Measurements from ENCODE around the gene TMEM18. TPM values are rescaled to one million over a fixed set of nuclear protein-coding genes. Genes with fewer than 3 reads are reported as not detected.
"Not testable (repeated sequence)": the region's sequence is repeated elsewhere in the genome, so short reads cannot be mapped to it uniquely, and the experiment has no call there.

Gene TMEM18
- total RNA-seq, 1 donor from 2014 or later: 23.3 TPM

- peak; percentile 60 for TF ChIP-seq CTCF (IDR thresholded peaks at IDR 0.05)
- Histone ChIP-seq H3K36me3 (no peaks in the 10 kb centered on the region), H3K27ac (no peak overlapping the region), H3K4me3 (no peak overlapping the region), H3K9me3 (no peaks in the 10 kb centered on the region), H3K27me3 (ENCODE audit: low read depth) (peaks cover 8% of the 10 kb centered on the region), H3K4me1 (no peaks in the 10 kb centered on the region)
- intact Hi-C loops (cut with DNase I): no loop called here
- DNase-seq (no peak), ATAC-seq (peak; percentile 66 to 78)
These were observed 37.0 kb upstream of the TMEM18 start for GRCh38 chr2:714005-714741.

GRCh38 chr2:710867-711665 lies 33.9 kb upstream of the TMEM18 start:
- no peaks in the 10 kb centered on the region for H3K4me1 ChIP-seq
- intact Hi-C loops (cut with DNase I): no loop called here
- DNase-seq (no peak), ATAC-seq (no peak)
- H3K27me3 ChIP-seq (ENCODE audit: low read depth): peaks cover 8% of the 10 kb centered on the region
- TF ChIP-seq CTCF (IDR thresholded peaks at IDR 0.05): no peak
- no peak overlapping the region for H3K27ac ChIP-seq
- no peak overlapping the region for H3K4me3 ChIP-seq
- no peaks in the 10 kb centered on the region for H3K36me3 ChIP-seq
- no peaks in the 10 kb centered on the region for H3K9me3 ChIP-seq

- no peak for TF ChIP-seq CTCF (IDR thresholded peaks at IDR 0.05)
- Histone ChIP-seq H3K4me3 (no peak overlapping the region), H3K36me3 (no peaks in the 10 kb centered on the region), H3K27me3 (ENCODE audit: low read depth) (peaks cover 8% of the 10 kb centered on the region), H3K4me1 (no peaks in the 10 kb centered on the region), H3K27ac (no peak overlapping the region), H3K9me3 (no peaks in the 10 kb centered on the region)
- intact Hi-C loops (cut with DNase I): no loop called here
- DNase-seq (no peak), ATAC-seq (no peak)
These were observed 32.0 kb upstream of the TMEM18 start for GRCh38 chr2:709138-709765.

- no peaks in the 10 kb centered on the region for H3K9me3 ChIP-seq
- intact Hi-C loops (cut with DNase I): no loop called here
- no peak for DNase-seq
- H3K4me3 ChIP-seq: no peak overlapping the region
- no peak for TF ChIP-seq CTCF (IDR thresholded peaks at IDR 0.05)
- no peaks in the 10 kb centered on the region for H3K36me3 ChIP-seq
- no peak overlapping the region for H3K27ac ChIP-seq
- ATAC-seq: no peak
- H3K4me1 ChIP-seq: no peaks in the 10 kb centered on the region
- peaks cover 4% of the 10 kb centered on the region for H3K27me3 ChIP-seq (ENCODE audit: low read depth)
These were observed 31.5 kb upstream of the TMEM18 start for GRCh38 chr2:708667-709066.

GRCh38 chr2:705971-706511 lies 28.8 kb upstream of the TMEM18 start:
- no peak for TF ChIP-seq CTCF (IDR thresholded peaks at IDR 0.05)
- no peaks in the 10 kb centered on the region for H3K27me3 ChIP-seq (ENCODE audit: low read depth)
- no peak overlapping the region for H3K27ac ChIP-seq
- no peaks in the 10 kb centered on the region for H3K36me3 ChIP-seq
- intact Hi-C loops (cut with DNase I): no loop called here
- no peaks in the 10 kb centered on the region for H3K4me1 ChIP-seq
- no peak overlapping the region for H3K4me3 ChIP-seq
- ATAC-seq (peak in 1 of 2 donors; percentile 34), DNase-seq (no peak)
- H3K9me3 ChIP-seq: no peaks in the 10 kb centered on the region

- ATAC-seq; DNase-seq; H3K27ac ChIP-seq; H3K4me3 ChIP-seq; H3K27me3 ChIP-seq (ENCODE audit: low read depth); intact Hi-C loops (cut with DNase I); H3K4me1 ChIP-seq; H3K36me3 ChIP-seq; H3K9me3 ChIP-seq: not testable (repeated sequence)
These were observed 25.6 kb upstream of the TMEM18 start for GRCh38 chr2:702765-703164.
